ENCODE data around the gene STX7. TPM values are rescaled to one million over a fixed set of nuclear protein-coding genes. Genes with fewer than 3 reads are reported as not detected.
"Not testable (repeated sequence)": the region's sequence is repeated elsewhere in the genome, so short reads cannot be mapped to it uniquely, and the experiment has no call there.

Gene STX7, protein sequence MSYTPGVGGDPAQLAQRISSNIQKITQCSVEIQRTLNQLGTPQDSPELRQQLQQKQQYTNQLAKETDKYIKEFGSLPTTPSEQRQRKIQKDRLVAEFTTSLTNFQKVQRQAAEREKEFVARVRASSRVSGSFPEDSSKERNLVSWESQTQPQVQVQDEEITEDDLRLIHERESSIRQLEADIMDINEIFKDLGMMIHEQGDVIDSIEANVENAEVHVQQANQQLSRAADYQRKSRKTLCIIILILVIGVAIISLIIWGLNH
- total RNA-seq (10 to 100 TPM; 12.7 to 18.8 TPM), polyA plus RNA-seq (ENCODE audit: insufficient read depth, low read depth, low replicate concordance) (16.2 TPM)
- long read RNA-seq, donor 1, full-length matches to known transcripts: 14 of 14 reads
- long read RNA-seq, donor 1, partial matches to known transcripts: 0 of 14 reads
- long read RNA-seq, donor 1, other reads (novel, unspliced or antisense): 0 of 14 reads
- long read RNA-seq, donor 2, full-length matches to known transcripts: 15 of 21 reads
- long read RNA-seq, donor 2, partial matches to known transcripts: 6 of 21 reads
- long read RNA-seq, donor 2, other reads (novel, unspliced or antisense): 0 of 21 reads

DNA sequence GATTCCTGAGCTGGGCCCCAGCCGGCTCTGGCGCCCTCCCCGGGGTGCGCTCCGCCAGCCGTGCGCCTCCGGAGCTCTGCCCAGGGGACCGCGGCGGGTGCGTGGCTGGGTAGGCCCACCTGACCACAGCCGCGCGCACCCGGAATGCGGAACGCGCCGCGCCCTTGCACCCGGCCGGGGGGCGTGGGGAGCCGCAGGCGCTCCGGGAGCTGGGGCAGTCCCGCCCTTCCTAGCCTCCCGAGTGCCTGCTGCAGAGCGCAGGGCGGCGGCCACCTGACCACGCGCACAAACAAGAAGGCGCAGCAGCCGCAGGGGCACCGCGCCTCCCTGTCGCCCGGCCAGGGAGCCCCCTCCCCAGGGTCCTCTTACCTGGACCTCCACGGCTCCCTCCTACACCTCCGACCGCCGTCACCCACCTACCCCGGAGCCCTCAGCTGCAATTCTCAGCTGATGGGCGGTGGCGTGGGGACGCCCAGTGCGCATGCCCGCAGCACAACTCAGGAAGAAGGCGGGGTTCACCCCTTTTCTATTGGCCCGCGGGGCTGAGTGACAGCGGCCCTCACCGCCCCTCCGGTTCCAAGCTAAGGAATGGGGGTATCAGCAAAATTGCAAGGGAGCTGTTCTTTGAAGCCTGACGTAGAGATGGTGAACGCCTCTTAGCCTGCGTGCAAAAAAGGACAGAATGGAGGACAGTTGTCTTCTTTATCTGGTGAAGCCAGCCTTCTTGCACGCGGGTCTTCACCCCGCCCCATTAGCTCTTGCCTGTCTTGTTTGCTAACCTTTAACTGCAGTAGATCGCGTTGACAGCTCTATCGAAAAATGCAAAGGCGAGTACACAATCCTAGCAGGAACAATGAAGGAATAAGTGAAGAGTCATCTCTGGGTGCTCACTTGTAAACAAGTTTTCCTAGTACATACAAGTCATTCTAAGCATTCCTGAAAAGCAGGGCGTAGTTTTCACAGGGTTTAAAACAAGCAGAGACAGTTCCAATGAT lies at the start of gene STX7:
STX7 (minus strand) TSS at position 479 of the 995 bp plus-strand sequence. CDS start 9,586 bp downstream, outside the sequence.
- intact Hi-C loops (cut with DNase I; ENCODE audit: low total_unique reads): no loop called here
- H3K36me3 ChIP-seq (ENCODE audit: low read depth, missing control alignments): no peaks in the 10 kb centered on the region
- H3K9me3 ChIP-seq: no peaks in the 10 kb centered on the region
- H3K27me3 ChIP-seq: no peaks in the 10 kb centered on the region
- H3K4me3 ChIP-seq: peak within 1 kb of the TSS; percentile 76 to 93
- H3K4me1 ChIP-seq: peaks cover 10% of the 10 kb centered on the region
- WGBS, 2 donors: 1% methylated on average over 8 to 57 of the region's 67 CpGs
- peak; percentile 93 for DNase-seq
- H3K27ac ChIP-seq: peak within 1 kb of the TSS; percentile 64 to 75
- peak; percentile 69 for TF ChIP-seq POLR2A (IDR thresholded peaks at IDR 0.05)
- TF ChIP-seq, protein P1, sequence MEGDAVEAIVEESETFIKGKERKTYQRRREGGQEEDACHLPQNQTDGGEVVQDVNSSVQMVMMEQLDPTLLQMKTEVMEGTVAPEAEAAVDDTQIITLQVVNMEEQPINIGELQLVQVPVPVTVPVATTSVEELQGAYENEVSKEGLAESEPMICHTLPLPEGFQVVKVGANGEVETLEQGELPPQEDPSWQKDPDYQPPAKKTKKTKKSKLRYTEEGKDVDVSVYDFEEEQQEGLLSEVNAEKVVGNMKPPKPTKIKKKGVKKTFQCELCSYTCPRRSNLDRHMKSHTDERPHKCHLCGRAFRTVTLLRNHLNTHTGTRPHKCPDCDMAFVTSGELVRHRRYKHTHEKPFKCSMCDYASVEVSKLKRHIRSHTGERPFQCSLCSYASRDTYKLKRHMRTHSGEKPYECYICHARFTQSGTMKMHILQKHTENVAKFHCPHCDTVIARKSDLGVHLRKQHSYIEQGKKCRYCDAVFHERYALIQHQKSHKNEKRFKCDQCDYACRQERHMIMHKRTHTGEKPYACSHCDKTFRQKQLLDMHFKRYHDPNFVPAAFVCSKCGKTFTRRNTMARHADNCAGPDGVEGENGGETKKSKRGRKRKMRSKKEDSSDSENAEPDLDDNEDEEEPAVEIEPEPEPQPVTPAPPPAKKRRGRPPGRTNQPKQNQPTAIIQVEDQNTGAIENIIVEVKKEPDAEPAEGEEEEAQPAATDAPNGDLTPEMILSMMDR (IDR thresholded peaks at IDR 0.05): no peak

DNA sequence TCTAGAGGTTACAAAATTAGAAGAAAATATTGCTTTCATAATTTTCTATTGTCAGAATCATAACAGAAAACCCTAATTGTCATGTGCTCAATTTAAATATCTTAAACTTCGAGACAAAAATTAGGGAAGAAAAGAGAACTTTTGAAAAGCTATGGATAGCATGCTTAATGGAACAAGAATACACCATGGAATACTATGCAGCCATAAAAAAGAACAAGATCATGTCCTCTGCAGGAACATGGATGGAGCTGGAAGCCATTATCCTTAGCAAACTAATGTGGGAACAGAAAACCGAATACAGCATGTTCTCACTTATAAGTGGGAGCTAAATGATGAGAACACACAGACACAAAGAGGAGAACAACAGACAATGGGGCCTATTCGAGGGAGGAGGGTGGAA lies 47.2 kb upstream of the STX7 start:
- H3K27me3 ChIP-seq; H3K27ac ChIP-seq; H3K4me1 ChIP-seq; H3K4me3 ChIP-seq; intact Hi-C loops (cut with DNase I; ENCODE audit: low total_unique reads); H3K36me3 ChIP-seq (ENCODE audit: low read depth, missing control alignments); DNase-seq; H3K9me3 ChIP-seq: not testable (repeated sequence)
- 63 to 76% methylated on average over 3 of the region's 3 CpGs for WGBS, 2 donors

DNA sequence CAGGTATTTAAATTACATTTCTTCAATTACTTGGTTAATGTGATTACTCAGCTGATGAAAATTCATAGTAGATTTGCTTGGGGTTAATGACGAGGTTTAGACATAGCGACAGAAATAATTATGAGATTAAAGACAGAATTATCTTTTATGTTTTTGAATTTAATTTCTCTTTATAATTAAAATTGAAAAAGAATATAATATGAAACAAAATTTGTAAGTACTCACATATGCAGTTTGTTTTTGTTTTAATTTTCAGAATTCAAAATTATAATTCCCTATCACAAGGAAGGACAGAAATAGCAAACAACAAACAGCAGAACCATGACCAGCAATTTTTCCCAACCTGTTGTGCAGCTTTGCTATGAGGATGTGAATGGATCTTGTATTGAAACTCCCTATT lies 39.5 kb upstream of the STX7 start, which contains the start of gene TAAR8:
TAAR8 (plus strand) TSS at position 301 of the 400 bp plus-strand sequence; CDS start at position 322, 21 bp downstream.
- H3K4me3 ChIP-seq: no peak within 1 kb of the TSS
- TF ChIP-seq POLR2A (IDR thresholded peaks at IDR 0.05): no peak
- TF ChIP-seq, protein P1 (IDR thresholded peaks at IDR 0.05): no peak
- H3K27ac ChIP-seq: no peak within 1 kb of the TSS
- 90 to 96% methylated on average over 2 of the region's 2 CpGs for WGBS, 2 donors
- no peaks in the 10 kb centered on the region for H3K27me3 ChIP-seq
- no peak for DNase-seq
- intact Hi-C loops (cut with DNase I; ENCODE audit: low total_unique reads): no loop called here
- H3K36me3 ChIP-seq (ENCODE audit: low read depth, missing control alignments): no peaks in the 10 kb centered on the region
- no peaks in the 10 kb centered on the region for H3K4me1 ChIP-seq
- H3K9me3 ChIP-seq: no peaks in the 10 kb centered on the region

DNA sequence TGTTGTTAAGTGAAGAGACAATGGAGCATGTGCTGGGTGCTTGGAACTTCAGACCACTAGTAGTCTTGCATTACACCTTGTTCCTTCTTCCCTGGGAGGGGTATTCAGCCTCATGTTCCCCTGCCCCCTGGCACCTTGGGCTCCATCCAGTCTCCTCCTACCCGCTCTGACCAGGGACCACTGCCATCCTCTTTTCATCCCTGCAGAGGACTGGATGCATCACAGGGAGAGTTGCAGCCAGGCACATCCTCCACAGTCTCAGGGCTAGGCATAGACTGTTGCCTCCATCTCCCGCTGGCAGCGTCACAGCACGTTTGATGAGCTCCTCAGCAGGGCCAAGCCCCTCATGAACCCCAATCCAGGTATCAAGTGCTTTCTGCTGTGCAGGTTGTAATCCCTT lies 38.3 kb upstream of the STX7 start:
- Histone ChIP-seq H3K27ac (no peak overlapping the region), H3K4me1 (no peaks in the 10 kb centered on the region), H3K4me3 (no peak overlapping the region), H3K36me3 (ENCODE audit: low read depth, missing control alignments) (no peaks in the 10 kb centered on the region), H3K27me3 (no peaks in the 10 kb centered on the region), H3K9me3 (no peaks in the 10 kb centered on the region)
- TF ChIP-seq POLR2A (IDR thresholded peaks at IDR 0.05): no peak
- TF ChIP-seq, protein P1 (IDR thresholded peaks at IDR 0.05): no peak
- intact Hi-C loops (cut with DNase I; ENCODE audit: low total_unique reads): no loop called here
- WGBS, 2 donors: 91 to 100% methylated on average over 2 to 4 of the region's 4 CpGs
- no peak for DNase-seq

Data from testis (tissue), 5 donors.